ENCODE data around the gene CDH4. TPM values are rescaled to one million over a fixed set of nuclear protein-coding genes. Genes with fewer than 3 reads are reported as not detected.

CDH4 gene
- total and polyA plus RNA-seq, 2 of the 8 experiments (the other 6 are each of a cell fraction or from before 2014, with no cell fraction given): 4.3 to 7.9 TPM

DNA sequence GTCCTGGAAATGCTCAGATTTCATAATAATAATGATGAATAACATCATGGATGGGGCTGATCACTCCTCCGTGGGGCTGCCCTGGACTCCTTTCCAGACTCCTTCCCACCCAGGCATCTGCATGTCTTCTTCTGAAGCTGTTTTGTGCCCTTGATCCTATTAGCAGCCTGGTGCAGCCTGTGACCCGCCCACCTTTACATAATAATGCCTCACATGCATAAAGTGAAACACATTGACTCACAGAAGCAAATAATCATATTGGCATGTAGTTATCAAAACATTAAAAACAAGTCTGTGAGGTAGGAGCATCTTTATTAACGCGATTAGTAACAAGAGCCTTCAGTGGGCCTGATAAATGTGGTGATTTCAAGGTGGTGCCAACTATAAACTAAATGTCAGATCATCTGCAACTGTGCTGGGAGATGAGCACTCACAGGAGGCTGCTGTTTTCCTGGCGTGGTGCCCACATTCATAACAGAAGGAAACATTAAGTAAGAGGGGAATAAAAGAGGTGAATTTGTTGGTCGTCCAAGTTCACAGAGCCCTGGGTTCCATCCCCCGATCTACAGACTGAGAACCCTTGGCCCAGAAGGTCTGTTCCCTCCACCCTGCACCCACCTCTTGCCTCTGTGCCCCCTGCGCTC is 344.7 kb downstream of the CDH4 start:
- Histone ChIP-seq H4K8ac (ENCODE audit: extremely low read depth, insufficient read depth, low read length) (no peak overlapping the region), H3K4me3 (ENCODE audit: extremely low read depth in 1 of 4, insufficient read depth in 2 of 4, low read depth in 3 of 4, low read length in 4 of 4) (no peak overlapping the region), H3K4ac (replicated peaks; ENCODE audit: insufficient read length, low read depth, low read length) (no peak overlapping the region), H3K79me1 (ENCODE audit: low read depth, low read length) (no peaks in the 10 kb centered on the region), H3K23me2 (ENCODE audit: low read depth, low read length) (no peaks in the 10 kb centered on the region), H3K4me2 (ENCODE audit: insufficient read depth in 1 of 2, low read depth in 2 of 2, low read length in 2 of 2) (no peak overlapping the region), H3K18ac (ENCODE audit: extremely low read depth, low read length) (no peak overlapping the region), H3K36me3 (ENCODE audit: control insufficient read depth in 2 of 4, insufficient read depth in 4 of 4, low read length in 3 of 4) (no peaks in the 10 kb centered on the region), H3K14ac (ENCODE audit: insufficient read length) (no peak overlapping the region), H3K4me1 (replicated peaks in 1 of 4; ENCODE audit: control insufficient read depth in 3 of 4, insufficient read depth in 4 of 4, low read length in 3 of 4) (peaks cover 0 to 7% (median 0%) of the 10 kb centered on the region in 4 experiments; a peak in 3 of 7 replicates), H3K9ac (replicated peaks in 1 of 4; ENCODE audit: extremely low read depth in 1 of 4, low read depth in 3 of 4, low read length in 3 of 4) (no peak overlapping the region), H3K9me3 (ENCODE audit: insufficient read depth in 2 of 2, low read depth in 1 of 2, low read length in 1 of 2) (peaks cover 11 to 26% of the 10 kb centered on the region in 2 experiments), H4K20me1 (replicated peaks in 1 of 2; ENCODE audit: control insufficient read depth in 1 of 2, insufficient read depth in 2 of 2, low read length in 2 of 2) (no peaks in the 10 kb centered on the region), H2BK12ac (ENCODE audit: low read depth, low read length) (no peak overlapping the region), H4K5ac (ENCODE audit: insufficient read length, low read depth, low read length) (no peak overlapping the region), H4K91ac (replicated peaks; ENCODE audit: insufficient read length, low read length) (no peak overlapping the region), H2BK20ac (ENCODE audit: low read length) (no peak overlapping the region), H2AK5ac (ENCODE audit: low read depth, low read length) (no peak overlapping the region), H2BK5ac (ENCODE audit: low read depth, low read length) (no peak overlapping the region), H3K27ac (ENCODE audit: low read depth, low read length) (no peak overlapping the region), H2BK120ac (replicated peaks; ENCODE audit: low read depth, low read length) (no peak overlapping the region), H2BK15ac (ENCODE audit: low read length) (no peak overlapping the region), H2AFZ (ENCODE audit: low read length) (no peak overlapping the region), H3K56ac (replicated peaks; ENCODE audit: insufficient read length, low read depth, low read length) (no peak overlapping the region), H3K79me2 (ENCODE audit: control insufficient read depth in 1 of 2, insufficient read depth in 2 of 2, low read length in 2 of 2) (no peaks in the 10 kb centered on the region), H3K27me3 (replicated peaks in 1 of 4; ENCODE audit: control insufficient read depth in 3 of 4, extremely low read depth in 1 of 4, insufficient read depth in 3 of 4, low read length in 3 of 4) (no peaks in the 10 kb centered on the region), H3K23ac (ENCODE audit: insufficient read length) (no peak overlapping the region)
- 77% methylated on average over 8 of the region's 8 CpGs; no CpG with 5 or more reads in 1 of the 2 experiments for WGBS, 2 experiments (ENCODE audit: extremely low coverage in 1 of 2, insufficient coverage in 1 of 2, insufficient read length in 1 of 2, insufficient replicate concordance in 2 of 2, low coverage in 1 of 2, low lambda C conversion rate in 2 of 2, missing lambda C conversion rate in 1 of 2)
- TF ChIP-seq EZH2 (IDR thresholded peaks at IDR 0.05; ENCODE audit: low read depth, low read length, severe bottlenecking): no peak
- FAIRE-seq (no peak), DNase-seq (ENCODE audit: low read depth in 1 of 2, low spot score in 2 of 2) (no peak)
- CTCF ChIA-PET (ENCODE audit: partially characterized antibody): no interaction called here
- POLR2A ChIA-PET (ENCODE audit: partially characterized antibody): no interaction called here

Data from H1 (cell line).